Mesothelial cell of epicardium (in vitro differentiated cells): ENCODE results near the gene SERPINB1. TPM values are rescaled to one million over a fixed set of nuclear protein-coding genes. Genes with fewer than 3 reads are reported as not detected.
"Not testable (repeated sequence)": the region's sequence is repeated elsewhere in the genome, so short reads cannot be mapped to it uniquely, and the experiment has no call there.

Source experiments
- DNase-seq, 2 experiments: peaks; one replicate each; pipeline ENCODE4 v3.0.0; 2021; ENCODE audit warnings: low spot score in 2 of 2; ENCODE audit not compliant: unreplicated experiment in 2 of 2
- H3K27ac Mint-ChIP-seq: 2 replicates; pipeline ENCODE4 v1.8.0; 2021; ENCODE audit warnings: mixed read lengths
- H3K27me3 Mint-ChIP-seq: 2 replicates; pipeline ENCODE4 v1.8.0; 2021; ENCODE audit warnings: low read depth, mixed read lengths
- H3K36me3 Mint-ChIP-seq: 2 replicates; pipeline ENCODE4 v1.8.0; 2021; ENCODE audit warnings: mixed read lengths
- H3K4me1 Mint-ChIP-seq: 2 replicates; pipeline ENCODE4 v1.8.0; 2021; ENCODE audit warnings: mixed read lengths
- H3K4me3 Mint-ChIP-seq: 2 replicates; pipeline ENCODE4 v1.8.0; 2021; ENCODE audit warnings: mild to moderate bottlenecking, moderate library complexity, mixed read lengths
- H3K9me3 Mint-ChIP-seq: 2 replicates; pipeline ENCODE4 v1.8.0; 2021; ENCODE audit warnings: mixed read lengths
- CTCF ChIP-seq: fragments of 200-600 bp; sonication (generic); IDR thresholded peaks from one replicate; pipeline ENCODE4 v1.5.0; 2021; ENCODE audit warnings: antibody characterized with exemption; ENCODE audit not compliant: unreplicated experiment
- total RNA-seq: library from RNA; stranded (reverse); gene quantifications from 3 replicates; pipeline ENCODE4 v1.2.1, GENCODE V29; 2021

Gene SERPINB1
- total RNA-seq, 1 donor from 2014 or later: 18.5 TPM

DNA sequence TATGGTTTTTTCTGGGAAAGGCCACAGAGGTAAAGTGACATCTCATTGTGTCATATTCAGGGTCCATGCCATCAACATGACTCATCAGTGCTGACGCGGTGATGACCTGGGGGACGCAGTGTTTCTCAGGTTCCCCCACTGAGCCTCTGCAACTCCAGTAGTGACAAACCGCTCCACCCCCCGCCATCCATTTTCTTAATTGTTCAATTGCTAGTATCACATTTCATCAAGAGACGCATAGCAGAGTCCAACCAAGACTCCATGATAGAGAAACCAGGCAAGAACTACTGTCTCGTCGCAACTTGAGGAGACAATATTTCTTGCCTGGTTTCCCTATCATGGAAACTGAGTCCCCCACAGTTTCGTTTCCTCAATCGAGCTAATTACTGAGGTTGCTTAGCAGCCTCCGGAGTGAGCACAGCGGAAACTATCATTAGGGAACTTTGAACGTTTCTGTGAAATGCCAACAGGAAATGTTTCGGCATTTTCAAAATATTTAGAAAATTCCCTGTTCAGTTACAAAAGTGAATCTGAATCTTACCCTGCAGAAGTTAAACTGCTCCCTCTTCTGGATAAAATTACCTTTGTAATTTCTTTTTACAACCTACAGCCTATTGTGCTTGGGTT, 12.2 kb upstream of the SERPINB1 start:
- H3K4me1 Mint-ChIP-seq: peaks cover 65% of the 10 kb centered on the region
- peak overlapping the region; percentile 57 for H3K4me3 Mint-ChIP-seq
- no peak for DNase-seq
- H3K9me3 Mint-ChIP-seq: no peaks in the 10 kb centered on the region
- H3K27ac Mint-ChIP-seq: peak overlapping the region; percentile 100
- peak; percentile 32 for TF ChIP-seq CTCF
- H3K27me3 Mint-ChIP-seq: no peaks in the 10 kb centered on the region
- no peaks in the 10 kb centered on the region for H3K36me3 Mint-ChIP-seq

GRCh38 chr6:2853378-2853768, 11.7 kb upstream of the SERPINB1 start:
- not testable (repeated sequence) for H3K36me3 Mint-ChIP-seq, H3K9me3 Mint-ChIP-seq, DNase-seq, H3K27me3 Mint-ChIP-seq
- H3K4me3 Mint-ChIP-seq: peak overlapping the region; percentile 57
- H3K27ac Mint-ChIP-seq: peak overlapping the region; percentile 100
- H3K4me1 Mint-ChIP-seq: peaks cover 60% of the 10 kb centered on the region

DNA sequence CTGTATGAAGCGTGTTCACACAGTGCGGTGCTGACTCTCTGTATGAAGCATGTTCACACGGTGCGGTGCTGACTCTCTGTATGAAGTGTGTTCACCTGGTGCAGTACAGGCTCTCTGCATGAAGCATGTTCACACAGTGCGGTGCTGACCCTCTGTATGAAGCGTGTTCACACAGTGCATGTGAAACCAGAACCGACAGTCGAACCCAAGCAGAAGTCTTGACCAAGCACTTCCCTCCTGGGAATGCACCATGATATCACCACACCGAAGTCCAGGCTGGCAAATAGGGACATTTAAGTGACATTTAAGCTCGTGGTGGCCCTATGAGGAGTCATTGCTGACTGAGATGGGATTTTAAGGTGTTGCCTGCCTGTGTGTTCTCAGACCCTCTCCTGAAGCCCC, 11.3 kb upstream of the SERPINB1 start:
- no peaks in the 10 kb centered on the region for H3K9me3 Mint-ChIP-seq
- no peak overlapping the region for H3K4me3 Mint-ChIP-seq
- no peak for DNase-seq
- no peaks in the 10 kb centered on the region for H3K27me3 Mint-ChIP-seq
- no peak for TF ChIP-seq CTCF
- peak overlapping the region; percentile 92 for H3K27ac Mint-ChIP-seq
- H3K36me3 Mint-ChIP-seq: no peaks in the 10 kb centered on the region
- H3K4me1 Mint-ChIP-seq: peaks cover 56% of the 10 kb centered on the region

DNA sequence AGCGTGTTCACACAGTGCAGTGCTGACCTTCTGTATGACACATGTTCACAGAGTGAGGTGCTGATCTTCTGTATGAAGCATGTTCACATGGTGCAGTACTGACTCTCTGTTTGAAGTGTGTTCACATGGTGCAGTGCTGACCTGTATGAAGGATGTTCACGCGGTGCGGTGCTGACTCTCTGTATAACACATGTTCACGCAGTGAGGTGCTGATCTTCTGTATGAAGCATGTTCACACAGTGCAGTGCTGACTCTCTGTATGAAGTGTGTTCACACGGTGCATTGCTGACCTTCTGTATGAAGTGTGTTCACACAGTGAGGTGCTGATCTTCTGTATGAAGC, 10.8 kb upstream of the SERPINB1 start:
- no peak for DNase-seq
- Mint-ChIP-seq H3K27ac (peak overlapping the region; percentile 92), H3K9me3 (no peaks in the 10 kb centered on the region), H3K4me1 (peaks cover 51% of the 10 kb centered on the region), H3K36me3 (no peaks in the 10 kb centered on the region), H3K4me3 (no peak overlapping the region), H3K27me3 (no peaks in the 10 kb centered on the region)
- TF ChIP-seq CTCF: no peak

DNA sequence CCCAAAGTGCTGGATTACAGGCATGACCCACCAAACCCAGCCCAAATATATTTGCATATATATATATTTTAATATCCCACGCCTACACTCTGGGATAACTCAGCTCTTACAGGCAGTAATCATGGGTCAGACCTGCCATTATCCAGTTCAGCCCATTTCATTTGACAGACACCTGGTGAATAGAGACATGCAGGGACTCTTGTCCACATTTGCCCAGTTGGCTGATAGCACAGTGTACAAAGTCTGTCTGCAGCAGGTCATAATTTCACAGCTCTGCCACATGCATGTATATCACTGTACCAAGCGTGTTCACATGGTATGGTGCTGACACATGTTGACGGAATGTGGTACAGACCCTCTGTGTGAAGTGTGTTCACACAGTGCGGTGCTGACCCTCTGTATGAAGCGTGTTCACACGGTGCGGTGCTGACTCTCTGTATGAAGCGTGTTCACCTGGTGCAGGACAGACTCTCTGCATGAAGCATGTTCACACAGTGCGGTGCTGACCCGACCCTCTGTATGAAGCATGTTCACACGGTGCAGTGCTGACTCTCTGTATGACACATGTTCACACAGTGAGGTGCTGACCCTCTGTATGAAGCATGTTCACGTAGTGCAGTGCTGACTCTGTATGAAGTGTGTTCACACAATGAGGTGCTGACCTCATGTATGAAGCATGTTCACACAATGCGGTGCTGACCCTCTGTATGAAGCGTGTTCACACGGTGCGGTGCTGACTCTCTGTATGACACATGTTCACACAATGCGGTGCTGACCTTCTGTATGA, 10.3 kb upstream of the SERPINB1 start:
- H3K4me3 Mint-ChIP-seq: no peak overlapping the region
- peaks cover 47% of the 10 kb centered on the region for H3K4me1 Mint-ChIP-seq
- peak overlapping the region; percentile 97 for H3K27ac Mint-ChIP-seq
- TF ChIP-seq CTCF: no peak
- H3K9me3 Mint-ChIP-seq: no peaks in the 10 kb centered on the region
- DNase-seq: no peak
- H3K27me3 Mint-ChIP-seq: no peaks in the 10 kb centered on the region
- no peaks in the 10 kb centered on the region for H3K36me3 Mint-ChIP-seq

DNA sequence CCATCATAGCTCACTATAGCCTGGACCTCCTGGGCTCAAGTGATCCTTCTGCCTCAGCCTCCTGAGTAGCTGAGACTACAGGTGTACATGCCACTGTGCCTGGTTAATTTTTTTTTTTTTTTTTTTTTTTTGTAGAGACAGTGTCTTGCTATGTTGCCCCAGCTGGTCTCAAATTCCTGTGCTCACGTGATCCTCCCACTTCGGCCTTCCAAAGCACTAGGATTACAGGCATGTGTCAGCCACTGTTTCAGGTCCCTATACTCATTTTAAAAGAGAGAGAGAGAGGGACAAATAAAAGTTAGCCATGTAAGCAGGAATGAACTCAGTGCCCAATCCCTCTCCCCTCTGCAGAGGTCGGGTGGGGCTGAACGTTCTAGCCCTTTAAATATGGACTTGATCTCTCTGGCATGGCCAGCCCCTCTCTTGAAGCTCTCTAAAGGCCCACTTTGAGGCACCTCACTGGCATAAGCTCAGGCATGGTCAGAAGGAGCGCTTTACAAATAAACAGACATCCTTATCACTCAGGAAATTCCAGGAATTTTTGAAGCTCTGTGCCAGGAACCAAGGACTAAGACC, 9.0 kb upstream of the SERPINB1 start:
- TF ChIP-seq CTCF: no peak
- peak overlapping the region; percentile 97 for H3K27ac Mint-ChIP-seq
- DNase-seq: no peak
- H3K4me1 Mint-ChIP-seq: peaks cover 44% of the 10 kb centered on the region
- no peaks in the 10 kb centered on the region for H3K36me3 Mint-ChIP-seq
- no peak overlapping the region for H3K4me3 Mint-ChIP-seq
- no peaks in the 10 kb centered on the region for H3K27me3 Mint-ChIP-seq
- H3K9me3 Mint-ChIP-seq: no peaks in the 10 kb centered on the region
